ENCODE results near the gene SSX2IP.

GRCh38 chr1:84688463-84689061, 1.7 kb downstream of the SSX2IP start:
- TF ChIP-seq POLR2A (IDR thresholded peaks at IDR 0.05) (no peak), CTCF (IDR thresholded peaks at IDR 0.05) (no peak)

Measured in uterus (tissue), 2 donors.